ENCODE measurements around the gene EPB41L4B. TPM values are rescaled to one million over a fixed set of nuclear protein-coding genes. Genes with fewer than 3 reads are reported as not detected.

EPB41L4B gene
- total and polyA plus RNA-seq, 2 of the 13 experiments (the other 11 are each of a cell fraction or from before 2014, with no cell fraction given): 17.6 to 22.1 TPM

DNA sequence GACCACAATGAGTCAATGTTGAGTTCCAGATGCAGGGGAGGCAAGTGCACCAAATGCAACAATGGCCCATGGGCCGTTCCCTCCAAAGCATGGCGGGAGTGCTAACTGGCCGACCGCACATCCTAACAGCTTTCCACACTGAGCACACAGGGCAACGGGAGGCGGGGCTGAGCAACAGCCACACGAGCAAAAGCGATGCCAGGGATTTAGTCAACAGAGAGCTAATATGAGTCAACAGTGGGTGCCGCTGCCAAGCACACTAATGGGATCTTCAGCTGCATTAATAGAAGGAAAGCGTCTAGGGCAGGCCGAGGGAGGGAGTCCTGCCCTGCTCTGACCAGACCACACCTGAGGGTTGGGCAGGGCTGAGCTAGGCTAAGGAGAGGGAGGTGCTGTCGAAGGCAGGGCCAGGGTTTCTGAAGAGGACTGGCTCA is 4.6 kb downstream of the EPB41L4B start (continued):
- TF ChIP-seq PAX8 (CRISPR knock-in tag; IDR thresholded peaks at IDR 0.05; ENCODE audit: borderline replicate concordance): no peak
- no peak for TF ChIP-seq KLF11 (CRISPR knock-in tag; IDR thresholded peaks at IDR 0.05)
- TF ChIP-seq, protein P1, sequence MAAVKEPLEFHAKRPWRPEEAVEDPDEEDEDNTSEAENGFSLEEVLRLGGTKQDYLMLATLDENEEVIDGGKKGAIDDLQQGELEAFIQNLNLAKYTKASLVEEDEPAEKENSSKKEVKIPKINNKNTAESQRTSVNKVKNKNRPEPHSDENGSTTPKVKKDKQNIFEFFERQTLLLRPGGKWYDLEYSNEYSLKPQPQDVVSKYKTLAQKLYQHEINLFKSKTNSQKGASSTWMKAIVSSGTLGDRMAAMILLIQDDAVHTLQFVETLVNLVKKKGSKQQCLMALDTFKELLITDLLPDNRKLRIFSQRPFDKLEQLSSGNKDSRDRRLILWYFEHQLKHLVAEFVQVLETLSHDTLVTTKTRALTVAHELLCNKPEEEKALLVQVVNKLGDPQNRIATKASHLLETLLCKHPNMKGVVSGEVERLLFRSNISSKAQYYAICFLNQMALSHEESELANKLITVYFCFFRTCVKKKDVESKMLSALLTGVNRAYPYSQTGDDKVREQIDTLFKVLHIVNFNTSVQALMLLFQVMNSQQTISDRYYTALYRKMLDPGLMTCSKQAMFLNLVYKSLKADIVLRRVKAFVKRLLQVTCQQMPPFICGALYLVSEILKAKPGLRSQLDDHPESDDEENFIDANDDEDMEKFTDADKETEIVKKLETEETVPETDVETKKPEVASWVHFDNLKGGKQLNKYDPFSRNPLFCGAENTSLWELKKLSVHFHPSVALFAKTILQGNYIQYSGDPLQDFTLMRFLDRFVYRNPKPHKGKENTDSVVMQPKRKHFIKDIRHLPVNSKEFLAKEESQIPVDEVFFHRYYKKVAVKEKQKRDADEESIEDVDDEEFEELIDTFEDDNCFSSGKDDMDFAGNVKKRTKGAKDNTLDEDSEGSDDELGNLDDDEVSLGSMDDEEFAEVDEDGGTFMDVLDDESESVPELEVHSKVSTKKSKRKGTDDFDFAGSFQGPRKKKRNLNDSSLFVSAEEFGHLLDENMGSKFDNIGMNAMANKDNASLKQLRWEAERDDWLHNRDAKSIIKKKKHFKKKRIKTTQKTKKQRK (IDR thresholded peaks at IDR 0.05; ENCODE audit: low read length): no peak
- TF ChIP-seq, protein P2, sequence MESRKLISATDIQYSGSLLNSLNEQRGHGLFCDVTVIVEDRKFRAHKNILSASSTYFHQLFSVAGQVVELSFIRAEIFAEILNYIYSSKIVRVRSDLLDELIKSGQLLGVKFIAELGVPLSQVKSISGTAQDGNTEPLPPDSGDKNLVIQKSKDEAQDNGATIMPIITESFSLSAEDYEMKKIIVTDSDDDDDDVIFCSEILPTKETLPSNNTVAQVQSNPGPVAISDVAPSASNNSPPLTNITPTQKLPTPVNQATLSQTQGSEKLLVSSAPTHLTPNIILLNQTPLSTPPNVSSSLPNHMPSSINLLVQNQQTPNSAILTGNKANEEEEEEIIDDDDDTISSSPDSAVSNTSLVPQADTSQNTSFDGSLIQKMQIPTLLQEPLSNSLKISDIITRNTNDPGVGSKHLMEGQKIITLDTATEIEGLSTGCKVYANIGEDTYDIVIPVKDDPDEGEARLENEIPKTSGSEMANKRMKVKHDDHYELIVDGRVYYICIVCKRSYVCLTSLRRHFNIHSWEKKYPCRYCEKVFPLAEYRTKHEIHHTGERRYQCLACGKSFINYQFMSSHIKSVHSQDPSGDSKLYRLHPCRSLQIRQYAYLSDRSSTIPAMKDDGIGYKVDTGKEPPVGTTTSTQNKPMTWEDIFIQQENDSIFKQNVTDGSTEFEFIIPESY (CRISPR knock-in tag; IDR thresholded peaks at IDR 0.05): peak; percentile 89
- no peak for TF ChIP-seq ELF1 (CRISPR knock-in tag; IDR thresholded peaks at IDR 0.05)
- TF ChIP-seq ZNF768 (CRISPR knock-in tag; IDR thresholded peaks at IDR 0.05): peak; percentile 46; the same call in 1 of the 2 replicates
- TF ChIP-seq ZBTB38 (CRISPR knock-in tag; IDR thresholded peaks at IDR 0.05): peak; percentile 42; the same call in 1 of the 2 replicates
- no peak for TF ChIP-seq ZNF431 (CRISPR knock-in tag; IDR thresholded peaks at IDR 0.05; ENCODE audit: borderline replicate concordance, low read depth)
- no peak for TF ChIP-seq TOPORS (CRISPR knock-in tag; IDR thresholded peaks at IDR 0.05)
- TF ChIP-seq, protein P3, sequence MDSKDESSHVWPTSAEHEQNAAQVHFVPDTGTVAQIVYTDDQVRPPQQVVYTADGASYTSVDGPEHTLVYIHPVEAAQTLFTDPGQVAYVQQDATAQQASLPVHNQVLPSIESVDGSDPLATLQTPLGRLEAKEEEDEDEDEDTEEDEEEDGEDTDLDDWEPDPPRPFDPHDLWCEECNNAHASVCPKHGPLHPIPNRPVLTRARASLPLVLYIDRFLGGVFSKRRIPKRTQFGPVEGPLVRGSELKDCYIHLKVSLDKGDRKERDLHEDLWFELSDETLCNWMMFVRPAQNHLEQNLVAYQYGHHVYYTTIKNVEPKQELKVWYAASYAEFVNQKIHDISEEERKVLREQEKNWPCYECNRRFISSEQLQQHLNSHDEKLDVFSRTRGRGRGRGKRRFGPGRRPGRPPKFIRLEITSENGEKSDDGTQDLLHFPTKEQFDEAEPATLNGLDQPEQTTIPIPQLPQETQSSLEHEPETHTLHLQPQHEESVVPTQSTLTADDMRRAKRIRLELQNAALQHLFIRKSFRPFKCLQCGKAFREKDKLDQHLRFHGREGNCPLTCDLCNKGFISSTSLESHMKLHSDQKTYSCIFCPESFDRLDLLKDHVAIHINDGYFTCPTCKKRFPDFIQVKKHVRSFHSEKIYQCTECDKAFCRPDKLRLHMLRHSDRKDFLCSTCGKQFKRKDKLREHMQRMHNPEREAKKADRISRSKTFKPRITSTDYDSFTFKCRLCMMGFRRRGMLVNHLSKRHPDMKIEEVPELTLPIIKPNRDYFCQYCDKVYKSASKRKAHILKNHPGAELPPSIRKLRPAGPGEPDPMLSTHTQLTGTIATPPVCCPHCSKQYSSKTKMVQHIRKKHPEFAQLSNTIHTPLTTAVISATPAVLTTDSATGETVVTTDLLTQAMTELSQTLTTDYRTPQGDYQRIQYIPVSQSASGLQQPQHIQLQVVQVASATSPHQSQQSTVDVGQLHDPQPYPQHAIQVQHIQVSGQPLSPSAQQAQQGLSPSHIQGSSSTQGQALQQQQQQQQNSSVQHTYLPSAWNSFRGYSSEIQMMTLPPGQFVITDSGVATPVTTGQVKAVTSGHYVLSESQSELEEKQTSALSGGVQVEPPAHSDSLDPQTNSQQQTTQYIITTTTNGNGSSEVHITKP (CRISPR knock-in tag; IDR thresholded peaks at IDR 0.05; ENCODE audit: low read depth): no peak
- TF ChIP-seq FOXA1 (IDR thresholded peaks at IDR 0.05): no peak
- peak; percentile 77 for TF ChIP-seq FOXA1 (CRISPR knock-in tag; IDR thresholded peaks at IDR 0.05)
- TF ChIP-seq ZNF3 (CRISPR knock-in tag; IDR thresholded peaks at IDR 0.05): no peak
- TF ChIP-seq, protein P4, sequence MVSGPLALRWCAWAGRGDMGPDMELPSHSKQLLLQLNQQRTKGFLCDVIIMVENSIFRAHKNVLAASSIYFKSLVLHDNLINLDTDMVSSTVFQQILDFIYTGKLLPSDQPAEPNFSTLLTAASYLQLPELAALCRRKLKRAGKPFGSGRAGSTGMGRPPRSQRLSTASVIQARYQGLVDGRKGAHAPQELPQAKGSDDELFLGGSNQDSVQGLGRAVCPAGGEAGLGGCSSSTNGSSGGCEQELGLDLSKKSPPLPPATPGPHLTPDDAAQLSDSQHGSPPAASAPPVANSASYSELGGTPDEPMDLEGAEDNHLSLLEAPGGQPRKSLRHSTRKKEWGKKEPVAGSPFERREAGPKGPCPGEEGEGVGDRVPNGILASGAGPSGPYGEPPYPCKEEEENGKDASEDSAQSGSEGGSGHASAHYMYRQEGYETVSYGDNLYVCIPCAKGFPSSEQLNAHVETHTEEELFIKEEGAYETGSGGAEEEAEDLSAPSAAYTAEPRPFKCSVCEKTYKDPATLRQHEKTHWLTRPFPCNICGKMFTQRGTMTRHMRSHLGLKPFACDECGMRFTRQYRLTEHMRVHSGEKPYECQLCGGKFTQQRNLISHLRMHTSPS (CRISPR knock-in tag; IDR thresholded peaks at IDR 0.05; ENCODE audit: low read depth): peak; percentile 74; the same call in 1 of the 2 replicates
- TF ChIP-seq, protein P5, sequence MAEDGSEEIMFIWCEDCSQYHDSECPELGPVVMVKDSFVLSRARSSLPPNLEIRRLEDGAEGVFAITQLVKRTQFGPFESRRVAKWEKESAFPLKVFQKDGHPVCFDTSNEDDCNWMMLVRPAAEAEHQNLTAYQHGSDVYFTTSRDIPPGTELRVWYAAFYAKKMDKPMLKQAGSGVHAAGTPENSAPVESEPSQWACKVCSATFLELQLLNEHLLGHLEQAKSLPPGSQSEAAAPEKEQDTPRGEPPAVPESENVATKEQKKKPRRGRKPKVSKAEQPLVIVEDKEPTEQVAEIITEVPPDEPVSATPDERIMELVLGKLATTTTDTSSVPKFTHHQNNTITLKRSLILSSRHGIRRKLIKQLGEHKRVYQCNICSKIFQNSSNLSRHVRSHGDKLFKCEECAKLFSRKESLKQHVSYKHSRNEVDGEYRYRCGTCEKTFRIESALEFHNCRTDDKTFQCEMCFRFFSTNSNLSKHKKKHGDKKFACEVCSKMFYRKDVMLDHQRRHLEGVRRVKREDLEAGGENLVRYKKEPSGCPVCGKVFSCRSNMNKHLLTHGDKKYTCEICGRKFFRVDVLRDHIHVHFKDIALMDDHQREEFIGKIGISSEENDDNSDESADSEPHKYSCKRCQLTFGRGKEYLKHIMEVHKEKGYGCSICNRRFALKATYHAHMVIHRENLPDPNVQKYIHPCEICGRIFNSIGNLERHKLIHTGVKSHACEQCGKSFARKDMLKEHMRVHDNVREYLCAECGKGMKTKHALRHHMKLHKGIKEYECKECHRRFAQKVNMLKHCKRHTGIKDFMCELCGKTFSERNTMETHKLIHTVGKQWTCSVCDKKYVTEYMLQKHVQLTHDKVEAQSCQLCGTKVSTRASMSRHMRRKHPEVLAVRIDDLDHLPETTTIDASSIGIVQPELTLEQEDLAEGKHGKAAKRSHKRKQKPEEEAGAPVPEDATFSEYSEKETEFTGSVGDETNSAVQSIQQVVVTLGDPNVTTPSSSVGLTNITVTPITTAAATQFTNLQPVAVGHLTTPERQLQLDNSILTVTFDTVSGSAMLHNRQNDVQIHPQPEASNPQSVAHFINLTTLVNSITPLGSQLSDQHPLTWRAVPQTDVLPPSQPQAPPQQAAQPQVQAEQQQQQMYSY (CRISPR knock-in tag; IDR thresholded peaks at IDR 0.05): no peak

Measured in HepG2 (cell line).